Activated T-helper 9 cell treated with anti-CD3 and anti-CD28 coated beads, Interleukin-2, amount 50 U/mL, for 16 hours (primary cell): ENCODE measurements around the gene PI3.

Experiments used
- DNase-seq: peaks from one replicate; pipeline ENCODE4 v3.0.0-alpha.2; 2020; ENCODE audit warnings: low read depth

PI3 gene

DNA sequence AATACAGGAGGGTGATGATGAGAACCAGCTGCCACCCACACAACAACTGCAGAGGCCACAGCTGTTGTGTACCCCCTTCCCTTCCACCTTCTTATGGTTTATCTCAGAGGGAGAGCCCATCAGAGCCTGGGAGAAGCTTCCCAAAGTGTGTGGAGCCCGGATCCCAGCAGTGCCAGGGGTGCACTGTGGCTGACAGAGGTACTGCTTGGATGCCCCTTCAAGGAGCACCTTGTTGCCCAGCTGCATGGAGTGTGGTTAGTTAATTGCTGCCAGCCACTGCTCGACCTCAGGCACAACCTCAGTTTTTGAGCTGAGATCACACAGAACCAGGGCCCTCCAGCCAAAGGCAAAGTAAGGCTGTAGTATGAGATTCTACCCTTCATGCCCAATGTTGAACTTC is 13.0 kb downstream of the PI3 start:
- DNase-seq = no peak

- no peak for DNase-seq
Observed at GRCh38 chr20:45189067-45189609, 14.4 kb downstream of the PI3 start.

DNA sequence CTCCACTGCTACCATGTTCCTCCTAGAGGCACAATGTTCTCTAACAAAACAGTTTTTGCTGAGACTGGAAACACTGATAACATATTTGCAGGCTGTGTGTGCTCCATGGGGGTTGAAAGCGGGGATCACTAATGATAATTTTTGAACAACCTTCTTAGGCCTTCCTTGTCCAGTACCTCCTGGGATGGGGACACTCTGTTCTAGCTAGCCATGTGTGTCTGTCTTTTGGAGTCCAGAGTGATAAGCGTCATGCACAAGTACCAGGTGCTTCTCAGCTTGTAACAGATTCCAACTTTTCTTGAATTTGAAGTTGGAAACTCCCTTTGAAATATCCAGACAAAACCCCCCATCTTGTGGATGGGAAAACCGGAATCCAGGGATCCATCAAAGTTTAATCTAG is 15.2 kb downstream of the PI3 start:
- no peak for DNase-seq

GRCh38 chr20:45191926-45192325 is 17.2 kb downstream of the PI3 start:
- no peak for DNase-seq

DNA sequence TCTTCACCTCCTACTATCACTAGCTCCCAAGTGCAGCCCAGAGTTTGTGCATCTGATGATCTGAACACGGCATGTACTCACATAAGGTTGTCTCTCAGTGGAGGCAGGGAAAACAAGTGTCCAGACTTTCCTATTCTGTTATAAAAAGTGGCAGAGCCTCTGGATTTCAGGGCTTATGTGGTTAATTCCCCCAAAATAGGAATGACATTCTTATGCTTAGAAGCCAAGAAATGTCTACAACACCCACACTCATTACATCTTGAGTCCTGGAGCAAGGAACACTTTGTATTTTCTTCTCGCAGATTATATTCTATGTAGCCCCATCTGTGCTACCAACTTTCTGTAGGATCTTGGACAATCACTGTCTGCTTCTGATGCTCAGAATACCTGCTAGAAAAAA is 18.6 kb downstream of the PI3 start:
- no peak for DNase-seq

- no peak for DNase-seq
Observed at GRCh38 chr20:45206725-45207124, 32.0 kb downstream of the PI3 start, which contains the start of gene SEMG1. TSS of gene SEMG1 (plus strand) at chr20:45207033. CDS start at chr20:45207054, 21 bp downstream.

- no peak for DNase-seq
Observed at GRCh38 chr20:45209924-45210323, 35.2 kb downstream of the PI3 start.

GRCh38 chr20:45211569-45212474 is 37.1 kb downstream of the PI3 start:
- DNase-seq = no peak

GRCh38 chr20:45212836-45213235 is 38.1 kb downstream of the PI3 start:
- no peak for DNase-seq

GRCh38 chr20:45218124-45218523 is 43.4 kb downstream of the PI3 start:
- DNase-seq = no peak

DNA sequence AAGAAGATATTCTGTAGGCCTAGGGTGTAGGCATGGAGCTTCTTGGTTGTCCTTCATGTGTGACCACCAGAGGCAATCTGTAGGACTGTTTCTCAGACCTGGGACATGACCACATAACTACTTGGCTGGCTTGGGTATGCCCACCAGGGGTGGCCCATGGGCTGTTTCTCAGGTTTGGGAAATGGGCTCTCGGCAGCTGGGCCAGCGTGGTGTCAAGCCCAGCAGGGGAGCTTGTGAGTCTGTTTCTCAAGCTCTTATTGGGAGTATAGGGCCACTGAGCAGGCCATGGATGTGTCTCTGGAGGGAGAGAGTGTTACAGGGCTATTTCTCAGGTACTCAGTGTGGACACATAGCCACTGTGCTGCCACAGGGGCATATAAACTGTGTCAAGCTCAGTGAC is 43.9 kb downstream of the PI3 start:
- no peak for DNase-seq

GRCh38 chr20:45221076-45221475 is 46.4 kb downstream of the PI3 start, which contains the start of gene SEMG2:
TSS of gene SEMG2 (plus strand) at chr20:45221373. CDS start at chr20:45221390, 17 bp downstream.
- DNase-seq = no peak

DNA sequence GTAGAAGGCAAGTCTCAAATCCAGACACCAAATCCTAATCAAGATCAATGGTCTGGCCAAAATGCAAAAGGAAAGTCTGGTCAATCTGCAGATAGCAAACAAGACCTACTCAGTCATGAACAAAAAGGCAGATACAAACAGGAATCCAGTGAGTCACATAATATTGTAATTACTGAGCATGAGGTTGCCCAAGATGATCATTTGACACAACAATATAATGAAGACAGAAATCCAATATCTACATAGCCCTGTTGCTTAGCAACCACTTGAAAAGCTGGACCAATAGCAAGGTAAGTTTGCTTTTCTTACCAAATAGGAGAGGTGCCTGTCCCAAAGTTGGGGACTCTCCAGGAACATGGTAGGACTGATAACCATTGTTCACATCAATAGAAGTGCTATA is 48.4 kb downstream of the PI3 start:
- DNase-seq = no peak
